Glomerular visceral epithelial cell (primary cell): ENCODE measurements around the gene POU2F3.

Source experiments
- DNase-seq: peaks from one replicate; pipeline ENCODE4 v3.0.0-alpha.2; 2016; ENCODE audit errors: extremely low spot score

POU2F3 gene

GRCh38 chr11:120239713-120240640 is at the start of gene POU2F3:
POU2F3 (plus strand) TSS chr11:120240140; CDS start chr11:120240344, 204 bp downstream.
- DNase-seq = no peak

DNA sequence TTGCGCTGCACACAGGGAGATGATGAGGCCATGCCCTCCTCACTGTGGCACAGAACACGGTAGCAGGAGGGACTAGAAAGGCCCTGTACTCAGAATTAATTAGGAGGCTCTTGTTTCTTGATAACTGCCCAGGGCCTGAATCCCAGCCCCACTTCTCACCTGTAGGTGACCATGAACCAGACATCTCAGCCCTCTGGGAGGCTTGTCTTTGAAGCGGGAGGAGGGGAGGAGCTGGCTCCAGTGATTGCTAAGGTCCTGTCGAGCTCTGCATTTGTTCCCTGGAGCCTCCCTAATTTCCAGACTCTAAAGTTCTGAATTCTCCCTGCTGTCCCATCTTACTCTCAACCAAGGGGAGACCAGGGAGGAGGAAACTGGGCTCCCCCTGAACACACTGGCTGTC is 48.9 kb upstream of the POU2F3 start:
- DNase-seq = no peak

- no peak for DNase-seq
These were observed 46.9 kb upstream of the POU2F3 start for GRCh38 chr11:120192831-120193625.

- DNase-seq = no peak
These were observed 45.8 kb upstream of the POU2F3 start for GRCh38 chr11:120194166-120194565.

DNA sequence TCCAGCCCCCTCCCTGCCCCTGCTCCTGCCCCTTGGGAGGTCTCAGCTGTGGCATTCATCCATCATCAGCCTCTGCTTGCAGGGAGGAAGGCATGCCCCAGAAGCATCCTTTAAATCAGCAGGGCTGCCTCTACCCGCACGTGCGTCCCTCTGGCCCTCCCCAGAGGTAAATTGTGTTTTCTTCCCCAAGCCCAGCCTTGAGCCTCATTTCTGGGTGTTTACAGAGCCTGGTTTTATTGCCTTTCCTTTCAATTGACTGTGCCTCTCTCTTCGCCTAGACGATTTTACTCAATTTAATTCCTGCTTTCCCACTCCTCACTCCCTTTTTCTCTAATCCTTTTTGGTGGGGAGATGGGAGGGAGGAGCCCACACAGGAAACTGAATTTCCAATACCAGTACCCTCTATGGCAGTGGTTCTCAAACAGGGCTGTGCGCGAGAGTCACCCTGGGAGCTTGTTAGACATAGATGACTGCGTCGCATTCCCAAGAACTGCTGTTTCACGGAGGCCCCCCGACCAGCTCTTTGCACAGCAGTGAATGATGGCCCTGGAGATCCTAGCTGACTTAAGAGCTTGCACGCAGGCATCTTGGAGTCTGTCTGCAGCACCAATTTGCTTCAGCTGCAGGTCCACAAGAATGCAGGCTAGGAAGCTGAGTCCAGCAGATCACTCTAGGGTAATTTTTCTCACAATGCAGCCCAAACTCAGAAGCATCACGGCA is 44.2 kb upstream of the POU2F3 start:
- no peak for DNase-seq

DNA sequence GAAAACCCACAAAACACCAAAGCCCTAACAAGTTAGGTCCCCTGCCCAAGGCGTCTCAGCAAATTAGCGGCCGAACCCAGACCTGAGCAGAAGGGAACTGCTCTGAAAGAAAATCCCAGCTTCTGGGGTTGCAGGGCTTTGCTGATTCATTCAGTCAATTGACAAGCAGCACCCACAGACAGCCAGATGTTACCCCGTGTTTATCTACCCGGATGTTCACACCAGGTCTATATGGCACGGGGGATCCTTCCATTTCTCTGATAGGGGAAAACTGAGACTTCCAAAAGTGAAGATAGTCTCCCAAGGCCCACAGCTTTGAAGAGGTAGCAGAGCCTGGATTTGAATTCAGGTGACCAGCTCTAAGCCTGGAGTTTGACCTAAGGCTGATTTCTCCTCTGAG is 43.1 kb upstream of the POU2F3 start:
- no peak for DNase-seq

- DNase-seq = no peak
These were observed 42.6 kb upstream of the POU2F3 start for GRCh38 chr11:120197251-120197891.

DNA sequence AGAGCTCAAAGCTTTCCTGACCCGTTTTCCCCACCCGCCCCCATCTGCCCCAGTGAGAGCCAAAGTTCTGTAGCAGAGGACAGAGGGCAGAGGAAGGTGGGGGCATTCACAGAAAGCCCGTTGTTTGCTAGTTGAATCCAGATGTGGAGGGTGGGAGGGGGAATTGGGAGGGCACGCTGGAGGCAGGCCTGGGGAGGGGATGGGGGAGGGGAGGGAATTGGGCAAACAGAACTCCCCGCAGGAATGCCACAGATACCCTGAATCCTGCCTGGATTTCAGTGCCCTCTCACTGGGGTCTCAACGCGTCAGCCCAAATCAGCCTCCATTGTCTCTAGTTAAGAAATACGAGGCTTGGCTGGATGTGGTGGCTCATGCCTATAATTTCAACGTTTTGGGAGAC is 42.0 kb upstream of the POU2F3 start:
- DNase-seq = no peak

DNA sequence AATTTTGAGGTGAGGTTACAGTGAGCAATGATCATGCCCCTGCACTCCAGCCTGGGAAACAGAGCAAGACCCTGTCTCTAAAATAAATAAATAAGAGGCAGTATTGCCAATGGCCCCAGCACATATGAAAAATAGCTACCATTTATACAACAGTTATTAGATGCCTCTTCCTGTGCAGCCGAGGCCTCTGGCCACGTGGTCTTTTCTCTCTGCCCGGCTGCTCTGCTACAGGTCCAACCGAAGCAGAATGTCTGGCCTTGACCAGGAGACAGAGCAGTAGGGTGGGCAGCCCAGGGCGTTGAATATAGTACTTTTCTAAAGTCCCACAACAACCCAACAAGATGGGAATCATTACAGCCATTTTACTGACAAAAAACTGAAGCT is 41.5 kb upstream of the POU2F3 start:
- DNase-seq = no peak

DNA sequence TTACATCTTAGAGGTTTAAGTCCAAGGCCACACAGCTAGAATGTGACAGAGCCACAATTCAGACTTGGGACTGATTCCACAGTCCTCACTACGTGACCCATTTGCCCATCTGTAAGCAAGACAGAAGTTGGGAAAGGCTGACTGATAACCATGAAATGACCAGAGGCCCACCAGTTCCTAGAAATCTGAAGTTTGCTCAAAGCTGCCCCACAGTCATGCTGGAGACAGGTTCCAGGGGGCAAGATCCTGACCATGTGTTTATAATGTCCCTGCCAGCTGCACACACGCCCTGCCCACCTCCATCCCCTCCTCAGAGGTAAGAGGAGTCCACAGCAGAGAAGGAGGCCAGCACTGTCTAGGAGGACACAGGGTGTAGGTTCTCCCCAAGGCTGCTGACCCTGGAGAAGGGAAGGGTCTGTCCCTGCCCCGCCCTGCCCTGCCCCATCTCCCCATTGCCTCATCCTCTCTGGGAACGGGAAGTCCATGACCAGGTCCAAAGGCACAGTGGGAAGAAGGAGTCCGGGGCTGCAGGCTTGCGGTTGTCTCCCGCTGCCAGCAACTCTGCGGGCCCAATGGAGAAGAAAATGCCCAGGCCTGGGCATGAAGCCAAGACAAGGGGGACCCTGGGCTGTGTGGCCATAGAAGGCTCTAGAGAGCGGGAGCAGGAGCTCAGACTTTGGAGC is 41.0 kb upstream of the POU2F3 start:
- no peak for DNase-seq

GRCh38 chr11:120199613-120200012 is 40.3 kb upstream of the POU2F3 start:
- no peak for DNase-seq

GRCh38 chr11:120200677-120201076 is 39.3 kb upstream of the POU2F3 start:
- DNase-seq = no peak

DNA sequence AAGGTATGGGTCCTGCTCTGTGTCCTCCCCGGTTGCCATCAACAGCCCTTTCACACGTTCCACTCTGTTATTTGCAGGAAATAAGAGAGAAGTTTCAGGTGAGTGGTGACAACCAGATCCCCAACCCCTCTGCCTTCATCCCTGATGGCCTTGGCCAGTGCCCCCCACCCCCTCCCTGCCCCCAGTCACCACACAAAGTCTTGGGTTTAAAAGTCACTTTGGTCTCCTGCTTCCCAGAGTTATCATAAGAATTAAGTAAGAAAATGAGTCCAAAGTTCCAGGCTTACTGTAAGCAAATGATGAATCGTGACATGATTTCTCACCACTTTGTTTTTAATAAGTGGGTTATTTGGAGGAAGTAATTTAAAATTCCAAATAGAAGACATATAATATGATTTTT is 38.3 kb upstream of the POU2F3 start:
- no peak for DNase-seq

GRCh38 chr11:120203626-120204025 is 36.3 kb upstream of the POU2F3 start:
- DNase-seq = no peak

DNA sequence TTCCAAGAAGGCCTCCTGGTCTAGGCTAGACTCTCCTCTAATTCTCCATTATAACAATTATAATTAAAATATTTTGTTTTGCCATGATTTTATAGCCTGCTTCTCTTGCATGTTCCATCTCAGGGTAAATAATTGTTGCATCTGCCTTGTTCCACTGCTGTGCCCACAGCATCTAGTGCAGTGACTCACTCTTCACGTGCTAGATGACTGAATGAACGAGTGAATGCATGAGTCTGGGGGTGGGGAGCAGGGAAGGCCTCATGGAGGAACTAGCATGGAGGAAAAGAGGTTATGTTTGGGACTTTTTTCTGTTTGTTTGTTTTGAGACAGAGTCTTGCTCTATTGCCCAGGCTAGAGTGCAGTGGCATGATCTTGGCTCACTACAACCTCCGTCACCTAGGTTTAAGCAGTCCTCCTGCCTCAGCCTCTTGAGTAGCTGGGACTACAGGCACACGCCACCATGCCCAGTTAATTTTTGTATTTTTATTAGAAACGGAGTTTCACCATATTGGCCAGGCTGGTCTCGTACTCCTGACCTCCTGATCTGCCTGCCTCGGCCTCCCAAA is 34.3 kb upstream of the POU2F3 start:
- peak; percentile 53 for DNase-seq

DNA sequence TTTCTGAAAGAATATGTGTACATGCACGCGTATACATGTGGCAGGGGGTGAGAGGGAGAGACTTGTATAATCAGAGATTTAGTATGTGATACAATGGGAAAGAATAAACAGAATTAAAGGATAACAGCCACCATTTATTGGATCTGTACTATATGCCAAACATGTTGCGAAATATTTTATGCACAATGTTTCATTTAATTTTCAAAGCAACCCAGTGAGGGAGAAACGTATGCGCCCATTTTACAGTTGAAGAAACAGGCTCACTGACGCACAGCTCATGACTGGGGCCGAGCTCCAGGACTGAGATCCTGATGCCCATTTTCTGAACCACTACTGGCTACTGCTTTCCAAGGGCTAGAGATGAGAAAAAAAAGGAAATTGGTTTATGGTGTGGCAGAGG is 32.4 kb upstream of the POU2F3 start:
- no peak for DNase-seq

GRCh38 chr11:120208001-120208441 is 31.9 kb upstream of the POU2F3 start:
- no peak for DNase-seq

GRCh38 chr11:120208777-120209176 is 31.2 kb upstream of the POU2F3 start:
- peak; percentile 17 for DNase-seq

DNA sequence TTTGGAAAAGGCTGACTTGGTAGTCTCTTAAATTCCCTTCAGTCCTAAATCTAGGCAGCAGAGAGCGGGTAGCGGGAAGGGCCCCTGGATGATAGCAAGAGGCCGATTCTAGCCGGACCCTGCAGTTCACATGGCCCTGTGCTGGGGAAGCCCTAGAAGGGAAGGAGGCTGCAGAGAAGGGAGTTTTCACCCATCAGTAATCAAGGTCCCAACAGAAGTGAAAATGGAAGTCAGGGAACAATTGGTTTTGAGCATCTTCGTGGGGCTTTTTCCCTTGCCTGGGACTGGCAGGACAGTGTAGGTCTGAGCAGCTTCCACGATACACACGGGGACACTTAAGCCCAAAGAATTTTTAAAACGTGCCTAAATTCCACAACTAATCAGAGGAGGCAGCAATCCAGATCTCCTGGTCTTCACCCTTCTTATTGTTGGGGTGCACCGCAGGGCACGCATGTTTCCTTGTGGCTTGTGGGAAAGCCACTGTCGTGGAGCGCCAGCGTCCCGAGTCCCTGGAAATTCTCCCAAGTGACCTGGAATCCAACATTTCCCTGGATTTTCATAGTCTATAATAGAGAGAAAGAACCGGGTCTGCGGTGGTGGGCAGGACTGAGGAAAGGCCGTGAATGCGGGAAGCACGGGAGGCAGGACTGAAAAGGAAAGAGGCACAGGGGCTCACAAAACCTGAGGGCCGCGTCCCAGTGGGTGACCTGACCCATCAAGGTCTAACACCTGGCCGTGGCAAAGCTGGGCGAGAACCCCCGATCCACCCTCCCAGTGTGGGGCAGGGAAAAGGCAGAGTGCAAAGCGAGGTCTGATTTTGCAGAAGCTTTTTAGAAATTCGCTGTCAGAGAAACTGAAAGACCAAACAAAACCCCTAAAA is 30.0 kb upstream of the POU2F3 start:
- no peak for DNase-seq
